Stimulated activated CD8-positive, alpha-beta memory T cell treated with anti-CD3 and anti-CD28 coated beads, Interleukin-15, amount 100 ng/mL, for 24 hours (primary cell): ENCODE results near the gene OXA1L.
"Not testable (repeated sequence)": the region's sequence is repeated elsewhere in the genome, so short reads cannot be mapped to it uniquely, and the experiment has no call there.

Experiments used
- DNase-seq: peaks from one replicate; pipeline ENCODE4 v3.0.0-alpha.2; 2020; ENCODE audit warnings: low read depth

The OXA1L gene

DNA sequence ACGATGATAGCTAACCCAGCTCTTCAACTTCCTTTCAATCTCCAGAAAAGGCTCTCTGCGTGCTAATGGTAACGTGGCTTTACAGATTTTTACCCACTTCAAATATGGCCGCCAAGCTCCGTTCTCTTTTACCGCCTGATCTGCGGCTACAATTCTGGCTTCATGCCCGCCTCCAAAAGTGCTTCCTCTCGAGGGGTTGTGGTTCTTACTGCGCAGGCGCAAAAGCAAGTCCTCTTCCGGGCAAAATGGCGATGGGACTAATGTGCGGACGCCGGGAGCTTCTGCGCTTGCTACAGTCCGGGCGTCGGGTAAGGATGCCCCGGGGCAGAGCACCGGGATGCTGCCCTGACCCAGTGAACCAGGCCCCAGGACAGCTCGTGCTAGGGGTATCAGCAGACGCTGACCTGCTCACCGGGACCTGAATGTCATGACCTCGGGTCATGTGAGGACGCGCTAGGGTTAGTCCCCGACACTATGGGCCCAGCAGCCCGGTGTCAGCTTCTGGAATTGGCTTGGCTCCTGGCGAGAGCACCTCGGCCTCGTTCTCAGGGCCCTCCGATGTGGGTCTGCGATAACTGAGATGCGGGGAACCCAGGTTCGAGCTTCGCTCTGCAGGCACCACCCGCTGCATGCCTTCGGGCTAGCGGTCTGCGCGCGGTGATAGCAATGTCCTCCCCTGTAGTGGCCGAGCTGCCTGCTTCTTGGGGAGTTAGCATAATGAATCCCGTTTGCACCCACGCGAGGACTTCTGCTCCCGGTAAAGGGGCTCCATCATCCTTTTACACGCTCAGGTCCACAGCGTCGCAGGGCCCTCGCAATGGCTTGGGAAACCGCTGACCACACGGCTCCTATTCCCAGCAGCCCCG lies at the start of gene OXA1L:
OXA1L (plus strand) TSS at position 232 of the 866 bp plus-strand sequence; CDS start at position 246, 14 bp downstream.
- DNase-seq: peak; percentile 68

DNA sequence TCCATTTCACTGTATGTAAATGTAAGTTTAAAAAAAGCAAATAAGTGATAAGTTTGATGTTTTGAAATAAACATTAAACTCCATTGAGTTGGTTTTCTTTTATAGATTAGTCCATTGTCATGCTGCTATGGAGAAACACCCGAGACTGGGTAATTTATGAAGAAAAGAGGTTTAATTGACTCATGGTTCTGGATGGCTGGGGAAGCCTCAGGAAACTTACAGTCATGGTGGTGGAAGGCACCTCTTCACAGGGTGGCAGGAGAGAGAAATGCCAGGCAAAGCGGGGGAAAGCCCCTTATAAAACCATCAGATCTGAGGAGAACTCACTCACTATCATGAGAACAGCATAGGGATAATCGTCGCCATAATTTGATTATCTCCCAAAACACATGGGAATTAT lies 48.4 kb upstream of the OXA1L start:
- DNase-seq: no peak

DNA sequence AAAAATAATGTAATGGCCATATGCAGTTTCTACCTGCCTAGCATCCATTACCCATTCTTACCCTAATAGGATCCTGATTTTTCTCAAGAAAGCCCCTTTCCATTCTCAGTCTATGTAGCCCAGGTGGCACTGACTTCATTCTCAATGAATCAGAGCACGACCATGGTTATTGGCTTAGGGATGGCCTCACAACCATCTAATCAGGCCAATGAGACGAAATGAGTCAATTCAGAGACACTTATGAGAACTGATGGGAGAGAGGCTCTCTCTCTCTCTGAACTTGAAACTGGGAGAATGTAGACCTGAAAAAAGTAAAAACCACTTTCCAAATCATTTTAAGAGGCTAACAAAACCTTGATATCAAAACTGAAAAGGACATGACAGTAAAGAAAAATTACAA lies 45.3 kb upstream of the OXA1L start:
- DNase-seq: no peak

DNA sequence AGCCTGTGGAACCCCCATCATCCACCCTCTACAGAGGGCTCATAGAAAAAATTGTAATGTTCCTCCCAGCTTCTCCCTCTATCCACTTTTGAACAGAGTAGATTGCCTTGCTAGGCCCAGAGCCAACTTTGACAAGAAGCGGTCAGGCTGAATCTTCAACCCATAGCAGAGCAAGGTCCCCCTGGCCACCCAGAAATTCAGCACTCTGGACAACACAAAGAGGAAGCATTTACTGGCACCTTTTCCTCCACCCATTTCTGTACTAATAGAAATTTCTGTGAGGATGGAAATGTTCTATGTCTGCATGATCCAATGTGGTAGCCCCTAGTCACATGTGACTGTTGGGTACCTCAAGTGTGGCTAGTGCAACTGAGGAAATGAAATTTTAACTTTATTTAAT lies 42.7 kb upstream of the OXA1L start:
- DNase-seq: no peak

DNA sequence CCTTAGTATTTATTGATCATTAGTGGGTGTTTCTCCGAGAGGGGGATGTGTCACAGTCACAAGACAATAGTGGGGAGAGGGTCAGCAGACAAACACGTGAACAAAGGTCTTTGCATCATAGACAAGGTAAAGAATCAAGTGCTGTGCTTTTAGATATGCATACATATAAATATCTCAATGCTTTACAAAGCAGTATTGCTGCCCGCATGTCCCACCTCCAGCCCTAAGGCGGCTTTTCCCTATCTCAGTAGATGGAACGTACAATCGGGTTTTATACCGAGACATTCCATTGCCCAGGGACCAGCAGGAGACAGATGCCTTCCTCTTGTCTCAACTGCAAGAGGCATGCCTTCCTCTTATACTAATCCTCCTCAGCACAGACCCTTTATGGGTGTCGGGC lies 41.6 kb upstream of the OXA1L start:
- not testable (repeated sequence) for DNase-seq

DNA sequence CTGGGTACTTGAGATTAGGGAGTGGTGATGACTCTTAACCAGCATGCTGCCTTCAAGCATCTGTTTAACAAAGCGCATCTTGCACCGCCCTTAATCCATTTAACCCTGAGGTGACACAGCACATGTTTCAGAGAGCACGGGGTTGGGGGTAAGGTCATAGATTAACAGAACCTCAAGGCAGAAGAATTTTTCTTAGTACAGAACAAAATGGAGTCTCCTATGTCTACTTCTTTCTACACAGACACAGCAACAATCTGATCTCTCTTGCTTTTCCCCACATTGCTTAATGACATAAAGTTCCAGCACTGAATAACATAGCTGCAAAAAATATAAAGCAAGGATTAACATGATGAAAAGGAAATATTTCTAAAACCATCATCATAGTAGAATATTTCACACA lies 41.1 kb upstream of the OXA1L start:
- DNase-seq: not testable (repeated sequence)

DNA sequence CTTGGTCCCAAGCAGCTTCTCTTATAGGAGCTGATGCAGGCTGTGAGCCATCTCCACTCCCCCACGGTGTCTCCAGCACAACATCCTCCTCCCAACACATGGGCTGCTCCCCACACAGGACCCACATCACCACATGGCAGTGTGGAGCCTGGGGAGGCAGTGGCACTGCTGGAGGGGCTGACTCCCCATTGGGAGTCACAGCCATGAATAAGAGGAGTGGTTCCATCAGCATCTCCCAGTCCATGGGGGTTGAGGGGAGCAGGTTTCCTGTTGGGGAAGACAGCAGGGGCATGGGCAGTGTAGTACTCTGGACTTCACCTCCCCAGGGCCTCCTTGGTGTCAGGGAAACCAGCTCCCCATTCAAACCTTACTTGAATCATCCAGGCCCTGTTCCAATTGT lies 40.5 kb upstream of the OXA1L start:
- no peak for DNase-seq

DNA sequence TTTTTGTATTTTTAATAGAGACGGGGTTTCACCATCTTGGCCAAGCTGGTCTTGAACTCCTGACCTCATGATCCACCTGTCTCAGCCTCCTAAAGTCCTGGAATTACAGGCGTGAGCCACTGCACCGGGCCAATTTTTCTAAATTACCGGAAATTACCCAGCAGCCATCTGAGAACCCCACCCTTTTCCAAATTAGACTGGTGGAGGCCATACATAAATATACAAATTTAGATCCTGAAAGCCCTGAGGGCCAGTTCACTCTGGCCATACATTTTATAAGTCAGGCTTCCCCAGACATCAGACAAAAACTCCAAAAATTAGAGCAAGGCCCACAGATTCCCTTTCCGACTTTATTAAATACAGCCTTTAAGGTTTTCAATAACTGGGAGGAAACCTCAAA lies 34.4 kb upstream of the OXA1L start:
- DNase-seq: not testable (repeated sequence)

DNA sequence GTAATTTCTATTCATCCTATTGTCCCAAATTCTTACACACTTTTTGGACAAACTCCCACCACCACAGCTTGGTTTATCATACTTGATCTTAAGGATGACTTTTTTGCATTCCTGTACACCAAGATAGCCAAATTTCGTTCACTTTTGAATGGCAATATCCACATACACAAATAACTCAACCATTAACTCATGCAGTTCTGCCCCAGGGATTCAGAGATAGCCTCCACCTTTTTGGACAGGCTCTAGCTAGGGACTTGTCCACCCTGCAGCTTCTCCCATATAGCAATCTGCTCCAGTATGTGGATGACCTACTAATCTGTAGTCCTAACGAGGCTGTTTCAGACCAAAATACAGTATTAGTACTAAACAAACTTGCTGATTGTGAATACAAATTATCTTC lies 32.7 kb upstream of the OXA1L start:
- no peak for DNase-seq

DNA sequence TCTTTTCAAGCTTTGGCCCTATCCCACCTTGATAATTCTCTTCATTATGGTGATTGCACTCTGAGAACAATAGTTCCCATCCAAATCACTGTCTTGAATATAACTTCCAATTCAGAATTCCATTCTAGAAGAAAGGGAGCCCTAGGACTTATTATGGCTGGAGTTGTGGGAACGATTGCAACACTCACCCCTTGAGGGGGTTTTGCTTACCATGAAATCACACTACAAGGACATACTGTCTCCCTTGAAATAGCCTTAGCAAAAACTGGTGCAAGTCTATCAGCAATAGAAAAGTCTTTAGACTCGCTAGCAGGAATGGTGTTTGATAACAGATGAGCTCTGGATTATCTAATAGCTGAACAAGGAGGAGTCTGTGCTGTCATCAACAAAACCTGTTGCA lies 31.4 kb upstream of the OXA1L start:
- no peak for DNase-seq

DNA sequence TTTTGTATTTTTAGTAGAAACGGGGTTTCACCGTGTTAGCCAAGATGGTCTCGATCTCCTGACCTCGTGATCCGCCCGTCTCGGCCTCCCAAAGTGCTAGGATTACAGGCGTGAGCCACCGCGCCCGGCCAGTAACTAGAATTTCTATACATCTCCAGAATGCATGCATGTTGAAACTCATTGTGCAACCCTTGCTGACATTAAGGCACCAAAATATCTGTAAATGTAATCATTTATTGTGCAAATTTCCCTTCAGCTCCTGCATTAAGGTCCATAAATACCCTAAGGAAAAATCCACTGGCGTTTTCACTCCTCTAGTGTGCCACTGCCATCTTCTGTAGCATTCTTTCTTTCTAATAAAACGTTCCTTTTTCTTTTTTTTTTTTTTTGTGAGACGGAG lies 30.1 kb upstream of the OXA1L start:
- DNase-seq: not testable (repeated sequence)

DNA sequence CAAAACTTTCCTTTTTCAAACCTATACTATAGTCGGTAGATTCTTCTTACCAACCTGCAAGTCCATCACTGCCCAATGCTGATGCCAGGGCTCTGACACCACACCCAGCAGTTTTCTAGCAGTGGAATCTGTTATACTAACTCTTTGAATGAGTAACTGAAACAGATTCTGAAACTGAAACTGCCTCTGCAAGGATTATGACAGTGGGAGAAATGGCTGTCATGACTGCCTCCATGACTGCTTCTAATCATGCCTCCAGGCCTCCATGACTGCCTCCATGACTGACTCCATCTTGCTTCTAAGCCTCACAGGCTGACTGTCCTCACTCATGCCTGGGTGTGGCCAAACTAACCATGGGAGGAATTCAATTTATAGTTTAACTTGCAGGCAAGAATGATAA lies 29.4 kb upstream of the OXA1L start:
- no peak for DNase-seq

DNA sequence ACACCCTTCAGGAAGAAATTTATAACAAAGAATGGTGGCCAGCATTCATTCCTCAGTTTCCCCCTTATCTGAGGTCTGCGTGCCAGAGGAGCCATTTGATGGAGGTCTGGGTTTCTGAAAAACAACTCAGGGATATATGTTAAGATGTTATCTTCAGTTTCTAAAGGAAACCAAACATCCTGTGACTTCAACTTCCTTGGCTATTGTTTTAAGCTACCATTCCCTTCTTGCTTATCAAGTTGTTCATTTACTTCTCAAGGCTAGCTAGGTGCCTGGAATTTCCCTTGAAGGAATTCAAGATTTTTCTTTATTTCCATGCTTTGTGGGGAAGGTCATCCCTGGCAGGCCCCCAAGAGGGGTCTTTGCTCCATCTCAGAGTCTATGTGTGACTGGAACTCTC lies 27.1 kb upstream of the OXA1L start:
- no peak for DNase-seq

DNA sequence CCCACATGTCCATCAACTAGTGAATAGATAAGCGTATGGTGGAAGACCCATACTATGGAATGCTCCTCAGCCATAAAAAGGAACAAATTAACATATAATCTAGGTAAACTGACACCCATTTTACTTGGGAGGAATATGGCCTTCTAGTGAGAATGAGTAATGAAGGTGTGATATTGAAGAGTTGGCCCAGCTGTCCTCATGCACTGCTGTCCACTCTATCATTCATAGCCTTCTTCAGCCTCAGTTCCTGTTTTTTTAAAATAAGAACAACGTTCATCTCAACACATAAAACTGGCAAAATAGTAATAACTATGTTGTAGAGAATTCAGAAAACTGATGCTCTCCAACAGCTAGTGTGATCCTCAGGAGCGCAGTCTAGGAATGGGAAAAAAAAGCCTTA lies 26.5 kb upstream of the OXA1L start:
- no peak for DNase-seq

DNA sequence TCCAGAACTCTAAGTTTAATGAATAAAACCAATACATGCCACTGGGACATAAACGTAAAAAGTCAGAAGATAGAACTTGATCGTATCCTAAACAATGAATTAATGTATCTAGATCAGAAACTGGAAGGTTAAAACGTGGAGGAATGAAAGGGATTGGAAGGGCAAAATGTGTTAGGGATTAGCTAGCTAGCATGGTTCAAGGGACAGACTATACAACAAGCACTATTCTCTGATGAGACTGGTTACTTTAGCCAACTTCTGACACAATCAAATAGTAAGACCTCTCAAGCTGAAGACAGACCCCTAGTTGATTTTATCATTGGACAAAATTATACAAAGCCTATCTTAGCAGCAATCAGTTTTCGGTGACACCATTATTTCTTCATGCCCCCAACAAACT lies 18.7 kb upstream of the OXA1L start:
- DNase-seq: no peak

DNA sequence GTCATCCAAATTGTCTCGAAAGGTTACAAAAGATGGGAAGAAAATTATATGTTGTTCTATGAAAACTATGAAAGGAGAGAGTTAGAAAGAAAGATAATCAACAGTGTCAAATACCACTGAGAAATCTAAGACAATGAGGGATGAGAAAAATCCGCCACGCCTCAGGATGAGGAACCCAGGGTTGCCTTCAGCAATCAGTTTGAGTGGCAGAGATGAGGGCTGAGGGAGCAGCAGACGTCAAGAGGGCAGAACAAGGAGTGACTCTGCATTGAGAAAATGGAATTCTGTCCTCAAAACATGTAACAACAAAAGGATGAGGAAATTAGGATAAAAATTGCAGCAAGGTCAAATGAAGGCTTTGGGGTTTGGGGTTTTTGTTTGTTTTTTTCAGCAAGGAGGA lies 18.3 kb upstream of the OXA1L start:
- no peak for DNase-seq

DNA sequence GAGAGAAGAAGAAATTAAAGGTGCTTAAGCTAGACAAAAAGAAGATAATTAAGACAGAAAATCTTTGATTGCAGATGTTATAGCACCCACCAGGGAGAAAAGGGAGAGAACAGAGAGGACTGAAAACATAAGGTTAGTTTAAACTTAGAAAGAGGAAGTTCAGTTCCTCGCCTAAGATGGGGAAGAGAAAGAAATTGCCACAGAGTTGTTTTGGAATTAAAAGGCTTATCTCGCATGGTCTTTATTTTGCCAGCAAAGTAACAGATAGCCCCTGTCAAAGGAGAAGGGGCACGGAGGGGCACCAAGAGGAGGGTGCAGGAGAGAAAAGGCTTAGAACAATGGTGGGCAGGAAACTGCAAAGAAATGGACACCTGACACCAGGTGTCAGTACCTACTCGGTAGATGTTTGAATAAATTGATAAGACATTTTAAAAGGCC lies 17.8 kb upstream of the OXA1L start:
- DNase-seq: no peak

DNA sequence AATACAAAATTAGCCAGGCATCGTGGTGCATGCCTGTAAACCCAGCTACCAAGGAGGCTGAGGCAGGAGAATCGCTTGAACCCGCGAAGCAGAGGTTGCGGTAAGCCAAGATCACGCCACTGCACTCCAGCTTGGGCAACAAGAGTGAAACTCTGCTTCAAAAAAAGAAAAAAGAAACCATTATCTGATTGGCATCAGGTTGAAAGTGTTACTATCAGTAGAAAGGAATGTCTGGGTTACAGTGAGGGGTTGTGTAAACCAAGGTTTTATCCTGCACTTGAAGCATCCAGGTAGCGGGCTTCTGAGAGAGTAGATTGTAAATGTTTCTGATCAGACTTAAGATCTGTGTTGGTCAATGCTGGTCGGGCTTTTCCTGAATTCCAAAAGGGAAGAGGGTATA lies 14.1 kb upstream of the OXA1L start:
- DNase-seq: no peak

DNA sequence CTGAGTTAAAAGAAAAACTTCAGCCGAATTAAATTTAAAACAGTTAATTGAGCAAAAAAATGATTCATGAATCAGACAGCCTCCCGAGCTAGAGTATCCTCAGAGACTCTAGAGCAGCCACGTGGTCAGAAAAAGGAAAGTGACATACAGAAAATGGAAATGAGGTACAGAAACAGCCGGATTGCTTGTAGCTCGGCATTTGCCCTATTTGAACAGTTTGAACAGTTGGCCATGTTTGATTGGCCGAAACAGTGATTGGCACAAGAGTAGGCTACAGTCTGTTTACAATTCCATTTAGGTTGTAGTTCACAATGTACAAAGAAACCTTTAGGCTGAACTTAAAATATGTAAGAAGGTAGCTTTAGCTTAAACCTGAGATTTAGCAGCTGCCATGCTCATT lies 12.9 kb upstream of the OXA1L start:
- DNase-seq: no peak

DNA sequence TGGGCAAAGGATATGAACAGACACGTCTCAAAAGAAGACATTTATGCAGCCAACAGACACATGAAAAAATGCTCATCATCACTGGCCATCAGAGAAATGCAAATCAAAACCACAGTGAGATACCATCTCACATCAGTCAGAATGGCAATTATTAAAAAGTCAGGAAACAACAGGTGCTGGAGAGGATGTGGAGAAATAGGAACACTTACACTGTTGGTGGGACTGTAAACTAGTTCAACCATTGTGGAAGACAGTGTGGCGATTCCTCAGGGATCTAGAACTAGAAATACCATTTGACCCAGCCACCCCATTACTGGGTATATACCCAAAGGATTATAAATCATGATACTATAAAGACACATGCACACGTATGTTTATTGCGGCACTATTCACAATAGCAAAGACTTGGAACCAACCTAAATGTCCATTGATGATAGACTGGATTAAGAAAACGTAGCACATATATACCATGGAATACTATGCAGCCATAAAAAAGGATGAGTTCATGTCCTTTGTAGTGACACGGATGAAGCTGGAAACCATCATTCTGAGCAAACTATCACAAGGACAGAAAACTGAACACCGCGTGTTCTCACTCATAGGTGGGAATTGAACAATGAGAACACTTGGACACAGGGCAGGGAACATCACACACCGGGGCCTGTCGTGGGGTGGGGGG lies 8.4 kb upstream of the OXA1L start:
- not testable (repeated sequence) for DNase-seq

DNA sequence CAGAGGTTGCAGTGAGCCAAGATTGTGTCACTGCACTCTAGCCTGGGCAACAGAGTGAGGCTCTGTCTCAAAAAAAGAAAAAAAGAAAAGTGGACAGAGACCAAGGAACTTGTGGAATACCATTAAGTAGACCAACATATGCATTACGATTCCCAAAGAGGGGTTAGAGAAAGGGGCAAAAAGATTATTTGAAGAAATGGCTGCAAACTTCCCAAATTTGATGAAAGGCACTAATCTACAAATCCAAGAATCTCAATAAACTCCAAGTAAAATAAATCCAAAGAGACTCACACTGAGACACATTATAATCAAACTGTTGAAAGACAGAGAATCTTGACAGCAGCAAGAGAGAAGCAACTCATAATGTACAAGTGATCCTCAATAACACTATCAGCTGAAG lies 4.8 kb upstream of the OXA1L start:
- no peak for DNase-seq

DNA sequence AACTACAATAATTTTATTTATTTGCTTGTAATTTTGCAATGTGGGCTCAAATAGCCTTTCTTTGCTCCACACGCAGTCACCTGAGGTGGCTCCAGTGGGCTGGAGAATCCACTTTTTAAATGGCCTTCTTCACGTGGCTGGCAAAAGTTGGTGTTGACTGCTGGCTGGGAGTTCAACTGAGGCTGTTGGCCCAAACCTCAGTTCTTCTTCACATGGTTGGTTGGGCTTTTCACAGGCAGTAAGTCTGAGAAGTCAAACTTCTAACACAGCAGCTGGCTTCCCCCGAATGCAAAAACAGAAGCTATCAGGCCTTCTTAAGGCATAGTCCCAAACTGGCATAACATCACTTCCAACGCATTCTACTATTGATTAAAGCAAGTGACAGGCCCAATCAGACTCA lies 2.1 kb upstream of the OXA1L start:
- DNase-seq: no peak

DNA sequence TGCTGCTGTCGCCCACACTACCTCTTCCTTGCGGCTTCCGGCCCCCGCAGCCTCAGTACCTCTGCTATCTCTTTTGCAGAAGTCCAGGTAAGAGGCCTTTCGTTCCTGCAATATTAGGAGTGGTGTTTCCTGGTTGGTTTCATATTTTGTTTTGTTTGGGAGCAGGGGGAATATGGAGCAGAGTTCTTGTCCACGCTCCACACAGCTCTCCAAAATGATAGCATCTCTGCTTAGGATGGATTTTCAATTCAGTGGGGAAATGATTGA lies 768 bp downstream of the OXA1L start:
- no peak for DNase-seq

DNA sequence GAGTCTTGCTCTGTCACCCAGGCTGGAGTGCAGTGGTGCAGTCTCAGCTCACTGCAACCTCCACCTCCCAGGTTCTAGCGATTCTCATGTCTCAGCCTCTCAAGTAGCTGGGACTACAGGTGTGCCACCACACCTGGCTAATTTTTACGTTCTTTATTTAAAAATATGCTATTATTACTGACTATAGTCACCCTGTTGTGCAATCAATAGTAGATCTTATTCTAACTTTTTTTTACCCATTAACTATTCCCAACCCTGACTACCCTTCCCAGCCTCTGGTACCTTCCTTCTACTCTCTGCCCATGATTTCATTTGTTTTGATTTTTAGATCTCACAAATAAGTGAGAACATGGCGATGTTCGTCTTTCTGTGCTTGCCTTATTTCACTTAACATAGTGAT lies 2.5 kb downstream of the OXA1L start:
- no peak for DNase-seq
